ENCODE results near the gene CTNNA1. TPM values are rescaled to one million over a fixed set of nuclear protein-coding genes. Genes with fewer than 3 reads are reported as not detected.
"Not testable (repeated sequence)": the region's sequence is repeated elsewhere in the genome, so short reads cannot be mapped to it uniquely, and the experiment has no call there.

Gene CTNNA1
- total RNA-seq, 1 donor from 2014 or later: 359 TPM

GRCh38 chr5:138918686-138919085 lies 165.5 kb downstream of the CTNNA1 start:
- Mint-ChIP-seq H3K27me3 (ENCODE audit: low read depth, unreplicated experiment) (no peaks in the 10 kb centered on the region), H3K27ac (ENCODE audit: unreplicated experiment) (no peak overlapping the region), H3K9me3 (ENCODE audit: unreplicated experiment) (no peaks in the 10 kb centered on the region), H3K4me1 (ENCODE audit: low read depth, unreplicated experiment) (peaks cover 10% of the 10 kb centered on the region), H3K36me3 (ENCODE audit: low read depth, unreplicated experiment) (peaks cover 18% of the 10 kb centered on the region), H3K4me3 (ENCODE audit: unreplicated experiment) (no peak overlapping the region)
- H3K27me3 ChIP-seq (ENCODE audit: insufficient read depth, low read length): no peaks in the 10 kb centered on the region
- no peak overlapping the region for H3K27ac ChIP-seq (ENCODE audit: low read depth, low read length)
- peaks cover 47% of the 10 kb centered on the region for H3K79me2 ChIP-seq (ENCODE audit: insufficient read depth, low read length)
- no peak overlapping the region for H3K4me3 ChIP-seq (ENCODE audit: insufficient read depth, low read depth, low read length)
- H2AFZ ChIP-seq (ENCODE audit: low read depth, low read length): no peak overlapping the region
- no peak for DNase-seq (ENCODE audit: low read depth)
- no peak for FAIRE-seq
- peaks cover 37% of the 10 kb centered on the region for H4K20me1 ChIP-seq (ENCODE audit: insufficient read depth, low read length)
- peaks cover 6% of the 10 kb centered on the region for H3K4me1 ChIP-seq (ENCODE audit: insufficient read depth, low read length)
- no peak overlapping the region for H3K4me2 ChIP-seq (ENCODE audit: low read length)
- TF ChIP-seq CTCF (IDR thresholded peaks at IDR 0.05; ENCODE audit: insufficient read depth, low read depth, low read length) (no peak), EZH2 (IDR thresholded peaks at IDR 0.05; ENCODE audit: insufficient read depth, low read length) (no peak)
- no peaks in the 10 kb centered on the region for H3K9me3 ChIP-seq (ENCODE audit: insufficient read depth, low read depth, low read length)
- no peak overlapping the region for H3K9ac ChIP-seq (ENCODE audit: low read length)
- peaks cover 7% of the 10 kb centered on the region for H3K36me3 ChIP-seq (ENCODE audit: insufficient read depth, low read length)

DNA sequence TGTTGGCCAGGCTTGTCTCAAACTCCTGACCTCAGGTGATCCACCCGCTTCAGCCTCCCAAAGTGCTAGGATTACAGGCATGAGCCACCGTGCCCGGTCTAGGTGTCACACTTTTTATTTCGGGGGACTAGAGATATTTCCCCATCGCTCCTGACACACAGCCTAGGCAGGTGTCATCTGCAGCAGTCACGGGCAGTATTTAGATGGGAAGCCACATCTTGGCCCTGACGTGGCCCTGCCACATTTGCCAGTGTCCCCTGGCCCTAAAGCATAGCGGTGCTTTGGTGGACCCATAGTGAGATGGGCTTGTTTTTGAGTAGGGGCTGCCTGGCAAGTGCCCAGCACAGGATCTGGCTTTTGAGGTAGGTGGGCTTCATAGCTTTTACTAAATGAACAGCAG lies 167.0 kb downstream of the CTNNA1 start:
- Histone ChIP-seq H2AFZ (ENCODE audit: low read depth, low read length) (no peak overlapping the region), H4K20me1 (ENCODE audit: insufficient read depth, low read length) (peaks cover 46% of the 10 kb centered on the region), H3K27ac (ENCODE audit: low read depth, low read length) (no peak overlapping the region), H3K36me3 (ENCODE audit: insufficient read depth, low read length) (peaks cover 14% of the 10 kb centered on the region), H3K9ac (ENCODE audit: low read length) (no peak overlapping the region), H3K4me1 (ENCODE audit: insufficient read depth, low read length) (peaks cover 6% of the 10 kb centered on the region), H3K4me2 (ENCODE audit: low read length) (no peak overlapping the region), H3K4me3 (ENCODE audit: insufficient read depth, low read depth, low read length) (no peak overlapping the region), H3K79me2 (ENCODE audit: insufficient read depth, low read length) (peaks cover 46% of the 10 kb centered on the region), H3K27me3 (ENCODE audit: insufficient read depth, low read length) (no peaks in the 10 kb centered on the region), H3K9me3 (ENCODE audit: insufficient read depth, low read depth, low read length) (no peaks in the 10 kb centered on the region)
- Mint-ChIP-seq H3K36me3 (ENCODE audit: low read depth, unreplicated experiment) (peaks cover 18% of the 10 kb centered on the region), H3K4me3 (ENCODE audit: unreplicated experiment) (no peak overlapping the region), H3K27me3 (ENCODE audit: low read depth, unreplicated experiment) (no peaks in the 10 kb centered on the region), H3K4me1 (ENCODE audit: low read depth, unreplicated experiment) (peaks cover 10% of the 10 kb centered on the region), H3K27ac (ENCODE audit: unreplicated experiment) (no peak overlapping the region), H3K9me3 (ENCODE audit: unreplicated experiment) (no peaks in the 10 kb centered on the region)
- FAIRE-seq: no peak
- TF ChIP-seq EZH2 (IDR thresholded peaks at IDR 0.05; ENCODE audit: insufficient read depth, low read length): no peak
- TF ChIP-seq CTCF (IDR thresholded peaks at IDR 0.05; ENCODE audit: insufficient read depth, low read depth, low read length): no peak
- no peak for DNase-seq (ENCODE audit: low read depth)

GRCh38 chr5:138921362-138921761 lies 168.1 kb downstream of the CTNNA1 start:
- not testable (repeated sequence) for H3K27ac ChIP-seq (ENCODE audit: low read depth, low read length); H3K9me3 ChIP-seq (ENCODE audit: insufficient read depth, low read depth, low read length); H3K4me3 ChIP-seq (ENCODE audit: insufficient read depth, low read depth, low read length); H3K4me3 Mint-ChIP-seq (ENCODE audit: unreplicated experiment); H3K4me1 ChIP-seq (ENCODE audit: insufficient read depth, low read length); H2AFZ ChIP-seq (ENCODE audit: low read depth, low read length); H3K4me1 Mint-ChIP-seq (ENCODE audit: low read depth, unreplicated experiment); H3K9ac ChIP-seq (ENCODE audit: low read length); H3K9me3 Mint-ChIP-seq (ENCODE audit: unreplicated experiment); FAIRE-seq; H3K27me3 Mint-ChIP-seq (ENCODE audit: low read depth, unreplicated experiment); H3K27me3 ChIP-seq (ENCODE audit: insufficient read depth, low read length); DNase-seq (ENCODE audit: low read depth)
- H3K4me2 ChIP-seq (ENCODE audit: low read length): peak overlapping the region; percentile 12
- H3K79me2 ChIP-seq (ENCODE audit: insufficient read depth, low read length): peaks cover 50% of the 10 kb centered on the region
- H3K27ac Mint-ChIP-seq (ENCODE audit: unreplicated experiment): peak overlapping the region; percentile 28
- peaks cover 24% of the 10 kb centered on the region for H3K36me3 Mint-ChIP-seq (ENCODE audit: low read depth, unreplicated experiment)
- H4K20me1 ChIP-seq (ENCODE audit: insufficient read depth, low read length): peaks cover 42% of the 10 kb centered on the region
- peaks cover 24% of the 10 kb centered on the region for H3K36me3 ChIP-seq (ENCODE audit: insufficient read depth, low read length)

Data from astrocyte (in vitro differentiated cells and primary cell).